ENCODE results near the gene COL4A1.
"Not testable (repeated sequence)": the region's sequence is repeated elsewhere in the genome, so short reads cannot be mapped to it uniquely, and the experiment has no call there.

Gene COL4A1

GRCh38 chr13:110319397-110319773 lies 12.4 kb upstream of the COL4A1 start:
- no peak for DNase-seq (ENCODE audit: extremely low read depth, low read depth)
- TF ChIP-seq CTCF (IDR thresholded peaks at IDR 0.05; ENCODE audit: low read depth, low read length), result no peak

DNA sequence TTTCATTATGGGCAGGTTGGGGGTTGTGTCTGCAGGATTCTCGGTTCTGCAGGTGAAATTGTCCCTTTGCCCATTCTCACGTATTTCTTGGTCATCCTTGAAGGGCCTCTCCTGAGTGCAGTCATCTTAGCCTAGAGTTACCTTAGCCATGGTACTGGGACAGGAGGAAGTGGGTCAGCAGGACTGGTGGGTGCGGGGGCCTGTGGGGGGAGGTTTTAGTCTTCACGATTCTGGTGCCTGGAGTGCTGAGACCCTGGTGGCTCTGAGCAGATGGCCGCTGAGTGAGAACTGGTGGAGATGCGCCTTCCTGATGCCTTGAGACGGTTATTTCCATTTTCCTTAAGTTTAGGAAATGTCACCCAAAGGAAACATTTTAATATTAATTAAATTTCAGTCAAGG lies 12.0 kb upstream of the COL4A1 start:
- TF ChIP-seq CTCF (IDR thresholded peaks at IDR 0.05; ENCODE audit: low read depth, low read length), result no peak
- no peak for DNase-seq (ENCODE audit: extremely low read depth, low read depth)

DNA sequence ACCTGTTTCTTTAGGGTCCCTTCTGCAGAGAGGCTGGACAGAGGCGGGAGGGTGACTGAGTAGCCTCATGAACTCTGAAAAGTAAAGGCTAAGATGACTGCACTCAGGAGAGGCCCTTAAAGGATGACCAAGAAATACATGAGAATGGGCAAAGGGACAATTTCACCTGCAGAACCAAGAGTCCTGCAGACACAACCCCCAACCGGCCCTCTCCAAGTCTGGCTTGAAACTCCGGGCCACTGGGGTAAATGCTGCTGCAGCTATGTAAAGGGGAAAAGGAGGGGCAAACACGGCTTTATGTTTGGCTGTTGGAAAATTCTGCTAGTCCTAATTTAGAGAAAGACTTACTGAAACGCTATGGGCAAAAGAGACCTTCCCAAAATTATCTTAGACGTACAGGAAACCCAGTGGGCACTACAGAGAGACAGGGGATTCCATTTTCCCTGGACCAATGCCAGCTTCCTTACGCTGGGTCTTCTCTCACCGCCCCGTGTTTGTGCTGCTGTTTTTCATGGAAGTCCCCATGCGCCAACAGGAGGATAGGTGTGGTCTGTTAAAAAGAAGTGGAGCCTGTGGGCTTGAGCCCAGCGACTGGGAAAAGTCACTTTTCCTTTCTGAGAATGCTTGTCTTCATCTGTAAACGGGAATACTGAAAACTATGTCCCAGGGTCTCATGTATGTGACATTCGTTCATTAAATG lies 10.7 kb upstream of the COL4A1 start:
- TF ChIP-seq CTCF (IDR thresholded peaks at IDR 0.05; ENCODE audit: low read depth, low read length), result no peak
- DNase-seq (ENCODE audit: extremely low read depth, low read depth), result no peak

DNA sequence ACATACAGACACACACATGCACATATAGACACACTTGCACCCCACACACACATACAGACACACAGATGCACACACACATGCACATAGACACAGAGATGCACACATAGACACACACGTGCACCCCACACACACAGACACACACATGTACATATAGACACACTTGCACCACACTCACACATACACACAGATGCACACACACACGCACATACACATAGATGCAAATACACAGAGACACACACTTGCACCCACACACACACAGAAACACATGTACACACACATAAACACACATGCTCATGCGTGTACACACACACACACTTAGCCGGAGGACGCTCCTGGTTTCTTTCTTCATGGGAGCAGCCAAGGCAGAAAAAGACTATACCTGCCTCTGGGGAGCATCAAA lies 10.1 kb upstream of the COL4A1 start:
- no peak for TF ChIP-seq CTCF (IDR thresholded peaks at IDR 0.05; ENCODE audit: low read depth, low read length)

DNA sequence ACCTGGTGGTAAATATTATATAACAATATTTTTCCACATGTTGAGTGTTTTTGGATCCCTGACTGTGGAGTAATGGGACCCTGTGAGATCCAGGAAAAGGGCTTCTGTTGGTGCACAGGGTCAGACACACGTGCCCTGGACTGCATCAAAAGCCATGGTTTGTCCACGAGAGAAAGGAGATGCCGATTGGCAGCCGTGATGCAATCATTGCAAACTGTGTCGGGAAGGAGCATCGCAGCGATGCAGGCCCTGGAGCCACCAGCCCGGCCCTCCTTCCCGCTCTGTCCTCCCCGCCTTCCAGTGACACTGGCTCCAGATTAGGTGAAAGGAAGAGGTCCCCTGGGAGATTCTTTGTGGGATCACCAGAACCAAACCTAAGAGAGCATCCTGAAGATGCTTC lies 9.2 kb upstream of the COL4A1 start:
- no peak for DNase-seq (ENCODE audit: extremely low read depth, low read depth)
- no peak for TF ChIP-seq CTCF (IDR thresholded peaks at IDR 0.05; ENCODE audit: low read depth, low read length)

More for the DNA sequence above, 10.1 kb upstream of the COL4A1 start:
- DNase-seq (ENCODE audit: extremely low read depth, low read depth), result no peak

DNA sequence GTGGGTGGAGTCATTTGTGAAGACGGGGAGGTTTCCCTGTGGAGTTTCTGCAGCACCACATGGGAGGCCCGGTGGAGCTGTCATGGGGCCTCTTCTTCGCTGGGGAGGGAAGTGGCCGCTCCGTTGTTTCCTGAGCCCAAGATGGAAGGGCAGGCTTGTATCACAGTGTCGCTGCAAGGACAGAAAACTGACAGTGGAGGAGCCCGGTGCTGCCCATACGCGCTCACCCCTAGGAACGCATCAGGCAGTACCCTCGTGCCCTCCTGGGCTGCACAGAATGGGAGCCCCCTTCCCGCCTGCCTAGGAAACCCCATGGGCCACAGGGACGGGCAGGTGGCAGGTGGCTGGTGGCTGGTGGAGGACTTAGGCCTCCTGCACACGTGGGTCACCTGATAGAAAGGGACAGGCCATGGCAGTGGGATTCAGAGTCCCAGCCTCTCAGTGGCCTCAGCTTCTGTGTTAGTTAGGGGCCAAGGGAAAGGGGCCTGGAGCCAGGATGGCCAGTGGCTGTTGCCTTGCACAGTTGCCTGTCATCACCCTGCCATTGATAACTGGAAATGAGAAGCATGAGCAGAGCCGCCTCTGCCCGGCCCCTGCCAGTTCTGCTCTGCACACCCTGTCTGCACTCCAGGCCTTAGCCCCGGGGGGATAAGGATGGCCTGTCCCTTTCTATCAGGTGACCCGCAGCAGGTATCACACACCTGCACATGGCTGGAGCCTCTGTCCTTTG lies 7.7 kb upstream of the COL4A1 start:
- TF ChIP-seq CTCF (IDR thresholded peaks at IDR 0.05; ENCODE audit: low read depth, low read length), result no peak
- no peak for DNase-seq (ENCODE audit: extremely low read depth, low read depth)

GRCh38 chr13:110313733-110314132 lies 6.8 kb upstream of the COL4A1 start:
- DNase-seq (ENCODE audit: extremely low read depth, low read depth), result not testable (repeated sequence)

- DNase-seq (ENCODE audit: extremely low read depth, low read depth), result not testable (repeated sequence)
Measured at GRCh38 chr13:110313261-110313660, 6.3 kb upstream of the COL4A1 start.
